HG02852 (cell line): Measurements from ENCODE around the gene GPHN.

Experiments used
- ATAC-seq: cut with Tn5 transposase; IDR thresholded peaks from one replicate; pipeline ENCODE4 v1.9.1; 2021; ENCODE audit warnings: mild to moderate bottlenecking, moderate library complexity; ENCODE audit not compliant: unreplicated experiment

The GPHN gene

DNA sequence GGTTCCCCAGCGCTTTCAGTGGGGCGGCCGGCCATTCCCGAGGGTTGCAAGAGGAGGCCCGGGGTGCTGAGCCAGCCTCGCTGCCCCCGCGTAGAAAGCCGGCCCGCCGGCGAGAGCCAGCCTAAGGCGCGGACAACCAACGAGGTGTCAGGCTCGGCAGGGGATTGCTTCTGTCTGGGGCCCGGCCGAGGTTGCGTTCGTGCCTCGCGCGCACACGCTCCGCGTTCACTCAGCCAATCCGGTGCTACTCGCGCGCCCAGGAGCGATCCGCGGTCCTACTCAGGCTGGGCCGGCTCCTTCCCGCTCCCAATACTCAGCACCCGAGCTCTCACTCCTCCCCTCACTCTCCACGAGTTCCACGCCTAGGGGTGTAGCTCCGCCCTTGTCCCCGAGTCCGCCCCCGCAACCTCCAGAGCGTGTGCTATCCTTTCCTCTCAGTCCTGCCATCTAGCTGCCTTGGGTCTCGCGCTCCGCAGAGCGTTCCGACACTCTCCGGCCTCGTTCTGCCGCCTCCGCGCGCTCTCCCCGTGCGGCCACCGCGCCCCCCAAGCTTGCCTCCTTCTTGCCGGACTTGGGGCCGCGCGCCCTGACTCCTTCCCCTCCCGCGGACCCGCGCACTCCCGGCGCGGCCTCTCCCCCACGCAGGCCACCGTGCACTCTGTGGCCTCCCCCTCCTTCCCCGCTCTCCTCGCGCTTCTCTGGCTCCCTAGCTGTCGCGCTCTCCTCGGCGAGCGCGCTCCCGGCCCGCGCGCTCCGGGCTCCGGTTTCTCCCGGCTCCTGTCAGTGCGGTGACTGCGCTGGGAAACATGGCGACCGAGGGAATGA is at the start of gene GPHN:
GPHN (plus strand) TSS at position 426 of the 825 bp plus-strand sequence.
- ATAC-seq, result peak; percentile 80

DNA sequence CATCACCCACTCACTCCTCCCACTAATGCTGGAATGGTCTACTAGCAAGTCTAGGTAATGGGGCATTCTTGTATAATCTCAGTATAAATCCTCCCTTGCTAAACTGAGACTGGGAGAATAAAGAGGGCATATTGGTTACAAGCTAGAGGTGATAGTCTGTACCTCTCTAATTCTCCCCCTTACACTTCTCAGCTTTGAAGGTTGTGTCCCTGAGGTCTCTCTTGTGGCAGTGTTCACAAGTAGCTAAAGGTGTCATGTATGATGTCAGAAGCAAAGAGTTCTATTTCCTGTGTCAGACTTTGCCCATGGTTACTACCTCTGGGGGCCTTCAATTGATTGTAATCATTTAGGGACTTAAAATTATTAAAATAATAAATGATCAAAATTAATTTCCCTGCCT is 48.3 kb upstream of the GPHN start:
- no peak for ATAC-seq

DNA sequence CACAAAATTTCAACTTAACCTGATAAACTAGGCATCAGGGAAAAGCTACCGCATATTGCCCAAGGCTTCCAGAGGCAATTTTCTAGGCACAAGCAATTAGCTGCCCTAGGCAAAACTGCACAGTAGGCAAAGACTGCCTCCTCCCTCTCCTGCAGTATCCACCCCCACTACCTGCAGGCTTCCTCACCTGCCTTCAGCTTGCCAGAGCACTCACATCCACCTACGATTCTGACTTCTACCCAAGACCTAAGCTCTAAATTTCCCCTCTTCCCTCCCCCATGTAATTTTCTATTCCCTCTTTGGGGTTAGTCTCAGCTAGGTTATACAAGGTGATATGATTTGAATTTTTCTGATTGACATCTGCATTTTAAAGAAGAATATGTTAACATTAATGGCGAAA is 43.7 kb upstream of the GPHN start:
- ATAC-seq, result no peak

DNA sequence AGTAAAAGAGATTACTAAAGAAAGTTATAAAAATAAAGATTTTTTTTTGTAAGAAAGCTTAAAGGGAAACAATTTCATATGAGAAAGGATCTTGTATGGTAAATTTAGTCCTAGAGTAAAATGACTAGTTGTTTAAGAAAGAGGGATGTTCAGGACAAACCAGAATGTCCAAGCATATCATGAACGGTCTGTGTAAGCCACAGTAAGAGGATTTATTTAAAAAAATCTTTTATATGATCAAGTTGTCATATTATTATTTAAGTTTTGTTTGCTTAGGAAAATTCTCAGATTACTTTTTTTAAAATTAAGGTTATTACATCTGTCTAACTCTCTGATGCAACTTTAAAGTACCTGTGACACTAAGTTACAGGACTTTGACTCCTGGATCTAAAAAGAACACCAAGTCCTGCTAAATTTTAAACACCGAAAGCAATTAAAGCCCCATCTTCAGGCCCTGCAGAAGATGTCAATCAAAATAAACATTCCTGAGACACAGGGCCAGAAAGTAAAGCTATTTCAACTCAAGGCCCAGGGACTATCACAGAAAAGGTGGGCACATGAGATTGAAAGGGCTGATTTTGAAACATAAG is 39.1 kb upstream of the GPHN start:
- ATAC-seq, result no peak

DNA sequence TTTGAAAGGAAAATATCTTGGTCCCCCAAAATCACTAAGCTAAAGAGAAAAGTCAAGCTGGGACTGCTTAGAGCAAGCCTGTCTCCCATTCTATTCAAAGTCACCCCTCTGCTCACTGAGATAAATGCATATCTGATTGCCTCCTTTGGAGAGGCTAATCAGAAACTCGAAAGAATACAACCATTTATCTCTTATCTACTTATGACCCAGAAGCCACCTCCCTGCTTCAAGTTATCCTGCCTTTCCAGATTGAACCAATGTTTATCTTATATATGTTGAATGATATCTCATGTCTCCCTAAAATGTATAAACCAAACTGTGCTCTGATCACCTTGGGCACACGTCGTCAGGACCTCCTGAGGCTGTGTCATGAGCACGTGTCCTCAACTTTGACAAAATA is 36.4 kb upstream of the GPHN start:
- no peak for ATAC-seq

DNA sequence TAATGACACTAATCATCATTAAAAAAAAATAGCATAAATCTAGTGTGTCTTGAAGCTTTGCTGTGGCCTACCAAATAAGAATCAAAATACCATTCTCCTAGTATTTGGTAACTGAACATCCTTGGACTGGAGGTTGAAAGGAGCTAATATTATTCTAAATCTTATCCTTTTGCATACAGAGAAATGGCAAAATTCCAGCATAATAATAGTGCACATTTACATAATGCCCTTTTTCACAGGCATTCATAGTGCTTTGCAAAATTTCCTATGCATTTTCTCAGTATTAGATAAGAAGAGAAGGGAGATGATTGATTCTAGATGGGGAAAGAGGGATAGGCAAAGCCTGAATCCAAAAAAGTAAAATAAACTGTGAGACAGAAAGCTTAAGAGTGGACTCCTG is 35.7 kb upstream of the GPHN start:
- ATAC-seq, result no peak

DNA sequence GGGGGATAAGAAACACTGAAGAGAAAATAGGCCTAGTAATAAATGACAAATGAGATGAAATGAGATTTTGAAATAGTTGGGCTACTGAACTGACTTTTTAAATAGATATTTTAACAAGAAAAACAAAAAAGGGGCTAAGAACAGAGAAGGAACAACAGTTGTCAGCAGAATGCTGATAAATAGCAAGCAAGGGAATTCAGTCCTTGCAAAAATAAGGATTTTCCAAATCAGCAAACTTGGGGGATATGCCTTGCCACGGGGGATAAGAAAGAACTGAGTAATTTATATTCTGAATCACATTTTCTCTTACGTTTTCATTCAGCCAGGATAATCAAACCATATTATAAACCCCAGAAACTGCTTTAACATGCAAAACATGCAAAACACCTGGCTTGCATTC is 34.7 kb upstream of the GPHN start:
- ATAC-seq, result no peak

DNA sequence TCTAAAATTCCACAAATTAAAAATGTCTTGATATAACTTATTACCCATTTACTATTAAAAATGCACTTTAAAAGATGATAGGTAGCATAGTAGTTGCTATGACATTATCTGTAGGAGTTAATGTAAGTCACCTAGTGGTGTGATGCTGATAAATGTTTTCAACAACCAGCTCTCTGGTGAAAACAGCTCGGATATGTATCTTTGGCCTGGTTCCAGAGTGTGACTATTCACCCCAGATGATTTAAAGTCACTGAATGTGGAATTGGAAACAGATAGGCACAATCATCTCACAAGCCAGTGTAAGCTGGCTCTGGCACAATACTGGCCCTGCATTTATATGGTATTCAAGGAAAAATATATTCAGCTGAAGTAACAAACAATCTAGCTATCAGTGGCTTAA is 31.0 kb upstream of the GPHN start:
- no peak for ATAC-seq

DNA sequence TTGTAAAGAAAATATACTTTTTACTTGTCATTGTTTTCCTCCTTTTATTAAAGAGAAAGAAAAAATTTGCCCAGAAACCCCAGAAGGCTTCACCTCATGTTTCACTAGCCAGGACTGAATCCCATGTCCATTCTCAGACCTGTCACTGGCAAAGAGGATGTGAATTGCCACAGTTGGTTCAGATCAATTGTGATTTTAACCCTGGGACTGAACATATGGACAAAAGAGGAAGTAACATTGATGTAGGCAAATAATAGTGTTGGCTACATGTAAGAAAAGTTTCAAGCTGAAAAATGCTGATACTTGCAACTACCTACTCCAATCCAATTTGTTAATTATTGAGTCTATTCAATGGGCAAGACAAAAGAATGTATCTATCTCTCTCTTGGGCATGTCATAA is 30.4 kb upstream of the GPHN start:
- ATAC-seq, result no peak

DNA sequence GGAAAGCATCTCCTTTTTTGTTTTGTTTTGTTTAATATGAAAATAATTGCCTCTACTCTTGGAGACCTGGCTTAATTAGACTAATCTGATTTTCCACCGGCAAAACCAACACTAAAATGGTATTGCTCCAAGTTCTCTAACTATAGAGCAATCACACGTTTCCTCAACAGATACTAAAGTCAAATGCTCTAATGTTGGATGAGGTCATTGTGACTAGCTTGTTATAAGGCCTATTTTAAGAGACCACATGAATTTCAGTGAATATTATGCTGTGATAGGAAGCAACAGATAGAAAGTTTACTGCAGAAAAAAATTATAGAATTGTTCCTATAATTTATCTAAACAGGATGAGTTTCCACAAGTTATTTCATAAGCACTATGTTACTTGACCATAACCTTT is 25.1 kb upstream of the GPHN start:
- ATAC-seq, result no peak

DNA sequence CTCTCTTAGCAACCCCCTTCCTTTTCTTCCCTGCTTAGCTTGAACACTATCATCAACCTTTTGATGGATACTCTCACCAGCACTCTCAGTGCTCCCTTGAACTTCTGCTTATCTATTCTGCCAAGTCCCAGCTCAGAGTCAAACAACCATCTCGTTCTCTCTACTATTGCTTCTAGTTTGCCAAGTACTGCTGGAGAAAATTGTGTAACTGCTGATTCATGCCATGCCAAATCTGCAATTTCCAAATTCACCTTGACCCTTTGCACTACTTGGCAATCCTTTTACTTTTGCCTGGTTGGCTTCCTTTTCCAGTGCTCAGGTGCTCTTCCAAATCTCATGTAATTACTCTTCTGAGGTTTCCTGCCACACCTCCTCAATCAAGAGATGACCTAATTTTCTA is 24.6 kb upstream of the GPHN start:
- ATAC-seq, result no peak

DNA sequence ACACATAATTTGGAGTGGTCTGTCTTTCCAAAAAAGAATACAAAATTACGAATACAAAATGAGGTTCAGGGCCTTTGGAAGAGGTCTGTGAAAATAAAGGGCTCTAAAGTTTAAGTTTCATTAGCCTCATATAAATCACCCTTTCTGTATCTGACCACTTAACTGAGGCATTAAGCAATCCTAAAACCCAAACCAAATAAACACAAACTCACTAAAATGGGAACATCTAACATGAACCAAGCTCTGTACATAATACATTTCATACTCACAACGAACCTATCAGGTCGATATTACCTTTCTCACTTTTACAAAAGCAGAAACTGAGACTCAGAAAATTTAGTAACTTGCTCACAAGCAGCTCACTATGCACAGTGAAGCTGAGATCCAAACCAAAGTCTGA is 22.9 kb upstream of the GPHN start:
- ATAC-seq, result no peak

DNA sequence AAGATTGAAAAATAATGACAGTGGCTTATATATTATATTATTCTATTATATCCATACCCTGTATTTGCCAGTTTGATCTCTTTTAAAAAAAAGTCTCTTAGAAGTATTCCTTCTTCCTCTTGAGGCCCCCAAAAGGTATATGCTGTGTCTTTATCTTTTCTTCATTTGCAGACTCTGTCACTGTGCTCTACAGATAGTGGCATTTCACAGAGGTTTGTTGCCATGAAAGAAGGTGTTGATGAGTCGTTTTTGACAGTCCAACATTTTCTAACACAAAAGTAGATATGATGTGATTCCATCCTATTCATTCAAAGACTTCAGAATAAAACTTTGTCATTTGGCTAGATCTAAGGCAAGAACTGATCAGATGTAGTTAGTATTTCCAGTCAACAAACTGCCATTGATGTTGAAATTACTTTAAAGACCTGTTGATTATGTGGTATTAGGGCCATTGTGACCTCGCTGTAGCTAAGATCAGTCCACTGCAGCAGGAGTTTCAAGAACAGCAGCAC is 22.0 kb upstream of the GPHN start, which contains the start of gene CCDC196:
CCDC196 (plus strand) TSS at position 462 of the 512 bp plus-strand sequence. CDS start 132 bp downstream, outside the sequence.
- ATAC-seq, result no peak

DNA sequence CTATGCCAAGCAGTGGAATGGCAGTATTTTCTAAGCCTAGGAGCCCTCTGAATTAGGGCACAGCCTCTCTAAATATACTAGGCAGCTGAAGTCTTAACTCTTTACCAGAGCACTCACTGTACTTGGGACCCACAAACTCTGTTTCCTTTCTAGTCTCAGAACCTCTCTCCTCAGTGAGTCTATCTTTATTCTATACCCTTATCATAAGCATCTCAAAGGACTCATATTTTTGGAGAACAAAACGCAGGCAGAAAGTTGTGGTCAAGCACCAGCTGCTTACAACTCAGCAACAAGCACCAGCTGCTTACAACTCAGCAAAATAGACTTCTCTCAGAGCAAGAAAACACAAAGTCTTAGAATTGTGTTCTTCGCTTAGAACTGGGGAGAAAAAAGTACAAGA is 20.8 kb upstream of the GPHN start:
- ATAC-seq, result no peak

DNA sequence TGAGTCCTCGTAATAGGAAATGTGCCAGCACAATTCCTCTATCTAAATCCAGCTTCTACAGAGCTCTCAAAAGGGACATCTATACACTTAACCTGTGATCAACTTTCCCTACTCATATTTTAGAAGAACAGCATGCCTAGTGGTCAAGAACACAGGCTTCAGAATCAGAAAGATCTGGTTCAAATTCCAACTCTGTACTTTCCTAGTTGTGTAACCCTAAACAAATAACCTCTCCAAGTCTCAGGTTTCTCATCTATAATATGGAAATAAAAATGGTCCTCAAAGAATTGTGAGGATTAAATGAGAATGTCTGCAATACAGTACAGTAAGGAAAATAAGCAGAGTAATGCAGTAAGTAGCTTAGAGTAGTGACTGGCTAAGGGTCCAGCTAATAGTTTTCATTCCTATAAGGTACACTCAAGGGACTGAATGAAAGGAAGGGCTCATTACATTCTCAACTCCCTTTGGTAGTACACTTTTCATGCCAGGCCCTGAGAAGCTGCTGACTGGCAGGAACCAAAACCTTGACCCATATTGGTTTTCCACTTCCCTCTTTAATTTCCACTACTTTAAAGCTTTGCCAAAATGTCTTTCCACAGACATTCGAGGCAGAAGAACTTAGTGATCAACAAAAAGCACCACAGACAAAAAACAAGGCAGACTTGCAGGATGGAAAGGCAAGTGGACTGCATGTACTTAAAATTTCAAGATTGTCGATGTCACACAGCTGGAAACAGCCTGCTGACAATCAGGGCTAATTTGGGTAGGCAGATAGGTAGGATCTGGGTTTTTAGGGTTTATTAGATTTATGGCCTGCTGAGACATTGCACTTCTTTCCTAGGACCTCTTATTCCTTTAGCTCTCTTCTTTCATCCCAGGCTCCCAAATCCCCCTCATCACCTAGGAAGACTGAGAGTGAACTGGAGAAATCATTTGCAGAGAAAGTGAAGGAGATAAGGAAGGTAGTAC is 17.5 kb upstream of the GPHN start:
- ATAC-seq, result no peak

DNA sequence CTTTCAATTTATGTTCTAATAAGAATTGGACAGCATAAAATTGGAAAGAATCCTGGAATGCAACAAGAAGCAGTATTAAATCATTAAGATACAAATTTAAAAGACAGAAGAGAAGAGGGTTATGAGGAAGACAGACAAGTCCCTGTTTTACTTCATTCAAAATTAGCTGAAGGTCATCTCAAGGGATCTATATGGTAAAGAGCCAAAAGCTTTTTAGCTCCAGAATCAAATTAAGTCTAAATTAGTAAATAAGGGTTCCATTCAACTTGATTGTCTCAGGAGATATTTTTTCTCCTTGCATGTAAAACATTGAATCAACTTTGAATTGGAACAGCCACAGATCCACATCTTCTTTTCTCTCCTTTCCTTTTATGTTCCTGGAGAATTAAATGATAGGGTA is 14.2 kb upstream of the GPHN start:
- no peak for ATAC-seq

DNA sequence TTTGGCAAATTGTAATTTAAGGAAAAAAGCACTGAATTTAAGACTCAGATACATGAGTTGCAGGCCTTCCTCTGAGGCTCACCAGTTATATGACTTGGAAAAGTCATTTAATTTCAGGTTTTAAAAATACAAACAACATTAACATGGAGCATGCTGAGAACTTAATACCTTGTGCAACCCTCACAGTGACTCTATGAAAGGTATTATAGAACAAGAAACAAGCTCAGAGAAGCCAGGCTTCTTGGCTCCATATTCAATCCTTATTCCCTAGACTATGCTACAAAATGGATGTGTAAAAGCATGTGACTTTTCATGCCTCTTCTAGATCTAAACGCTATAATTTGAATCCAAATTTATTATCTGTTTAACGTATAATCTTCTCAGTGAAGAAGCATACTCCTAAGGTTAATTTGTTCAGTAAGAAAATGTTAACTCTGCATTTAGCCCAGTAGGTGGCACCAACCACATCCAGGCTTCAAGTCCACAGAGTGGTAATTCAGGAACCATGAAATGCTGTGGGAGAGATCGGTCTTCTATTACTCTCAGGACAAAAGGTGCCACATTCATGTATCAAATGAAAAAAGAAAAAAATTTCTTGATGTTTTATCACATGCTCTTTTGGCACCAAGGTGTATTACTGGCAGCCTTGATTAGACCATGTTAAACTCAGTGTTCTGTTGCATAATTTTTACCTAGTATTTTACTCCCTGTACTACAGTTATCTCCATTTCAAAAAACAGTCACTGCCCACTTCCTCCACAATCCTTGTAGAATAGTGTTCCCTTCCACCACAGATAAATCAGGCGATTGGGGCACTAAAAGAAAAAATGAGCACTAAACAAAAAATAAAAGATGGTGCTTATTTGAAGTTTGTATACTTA is 12.5 kb upstream of the GPHN start:
- ATAC-seq, result peak; percentile 75

DNA sequence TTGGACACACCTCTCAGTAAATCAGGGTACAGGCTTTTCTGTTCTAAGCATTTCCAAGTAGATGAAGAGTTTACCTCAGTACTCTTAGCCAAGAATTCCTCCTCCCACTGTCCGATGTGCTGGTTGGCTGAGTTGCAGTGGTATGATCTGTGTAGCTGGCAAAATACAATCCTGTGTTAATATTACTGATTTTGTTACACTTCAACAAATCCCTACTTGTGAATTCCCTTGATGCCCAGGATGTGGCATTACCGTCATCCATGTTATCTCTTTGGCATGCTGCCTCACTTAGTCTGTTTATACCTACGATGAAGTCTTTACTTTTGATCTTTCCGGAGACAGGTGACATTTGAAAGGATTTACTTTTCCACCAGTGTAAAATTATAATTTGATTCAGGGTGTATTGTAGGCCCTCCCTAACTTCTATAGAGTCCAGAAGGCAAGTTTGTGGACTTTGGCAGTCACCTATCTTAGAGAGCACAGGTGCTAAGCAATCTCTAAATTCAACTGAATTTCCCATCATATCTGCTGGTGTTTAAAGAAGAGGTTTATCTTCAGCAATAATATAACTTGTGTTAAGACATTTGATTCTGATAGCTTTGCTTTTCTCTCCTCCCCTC is 11.6 kb upstream of the GPHN start:
- ATAC-seq, result no peak

DNA sequence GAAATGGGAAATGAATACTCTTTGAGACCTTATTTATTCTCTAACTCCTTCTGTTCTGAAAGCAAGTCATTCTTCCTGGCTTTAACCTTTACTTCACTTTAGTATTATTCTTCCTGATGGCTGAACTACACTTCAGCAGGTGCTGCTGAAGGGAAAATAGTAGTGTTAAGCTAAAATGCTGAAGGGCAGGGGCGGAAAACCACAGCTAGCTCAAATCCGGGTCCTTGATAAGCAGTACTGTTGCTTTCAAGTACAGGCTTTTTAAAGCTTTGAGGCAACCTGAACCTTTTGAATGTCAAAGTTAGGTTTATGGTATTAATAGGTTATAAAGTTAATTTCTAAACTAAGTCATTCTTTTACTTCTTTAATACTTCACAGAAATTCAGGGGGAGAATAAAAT is 11.0 kb upstream of the GPHN start:
- ATAC-seq, result no peak

DNA sequence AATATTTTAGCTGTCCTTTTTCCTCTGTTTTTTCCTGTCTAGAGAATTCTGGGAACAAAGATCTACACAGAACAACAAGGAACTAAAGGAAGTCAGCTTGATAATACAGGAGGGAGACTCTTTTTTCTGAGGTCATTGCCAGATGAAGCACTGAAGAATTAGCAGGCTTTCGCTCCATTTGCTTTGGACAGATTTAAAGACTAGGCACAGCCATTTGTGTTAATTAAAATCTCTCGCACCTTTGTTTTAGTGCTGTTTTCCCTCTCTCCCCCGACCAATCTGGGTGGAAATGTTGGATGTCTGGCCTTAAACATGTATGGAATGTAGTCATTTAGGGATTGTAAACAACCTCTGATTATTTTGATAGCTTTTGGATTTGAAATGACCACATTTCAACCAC is 9.6 kb upstream of the GPHN start:
- ATAC-seq, result no peak
